Kidney (tissue), 14 donors: Measurements from ENCODE around the gene CNIH2. TPM values are rescaled to one million over a fixed set of nuclear protein-coding genes. Genes with fewer than 3 reads are reported as not detected.

ENCODE experiments used
- DNase-seq, 5 donors: peaks; one replicate each; pipeline ENCODE4 v3.0.0-alpha.2; 2013 to 2020
- FAIRE-seq: peaks from 2 replicates; lab custom pipeline; 2012; peaks lifted over from hg19 to GRCh38; lab: Jason Lieb, UNC
- H3K27ac ChIP-seq, 2 donors: one replicate each; pipeline ENCODE4 v1.7.0; 2013; ENCODE audit warnings: low read depth in 2 of 2, low read length in 2 of 2, inconsistent platforms in 1 of 2
- H3K27me3 ChIP-seq: one replicate; pipeline ENCODE4 v1.7.1; 2013; ENCODE audit warnings: low read length, inconsistent platforms; ENCODE audit not compliant: control insufficient read depth, insufficient read depth
- H3K36me3 ChIP-seq, 3 donors: one replicate each; pipeline versions ENCODE4 v1.7.0 to v1.7.1; 2013; ENCODE audit warnings: low read length in 3 of 3, control low read depth in 1 of 3, inconsistent platforms in 1 of 3; ENCODE audit not compliant: insufficient read depth in 3 of 3, control insufficient read depth in 2 of 3
- H3K4me1 ChIP-seq, 3 donors: one replicate each; pipeline versions ENCODE4 v1.7.0 to v1.7.1; 2013; ENCODE audit warnings: low read length in 3 of 3, inconsistent platforms in 1 of 3, low read depth in 1 of 3; ENCODE audit not compliant: control insufficient read depth in 2 of 3, insufficient read depth in 2 of 3
- H3K4me3 ChIP-seq, 3 donors: one replicate each; pipeline versions ENCODE4 v1.7.0 to v1.8.1; 2013; ENCODE audit warnings: low read length in 3 of 3, control low read depth in 1 of 3, inconsistent platforms in 1 of 3
- H3K9ac ChIP-seq, 3 donors: one replicate each; pipeline versions ENCODE4 v1.7.0 to v1.7.1; 2013; ENCODE audit warnings: low read length in 3 of 3, control low read depth in 1 of 3, inconsistent platforms in 1 of 3
- H3K9me3 ChIP-seq, 3 donors: one replicate each; pipeline versions ENCODE4 v1.7.0 to v1.7.1; 2013; ENCODE audit warnings: low read length in 3 of 3, control low read depth in 1 of 3, inconsistent platforms in 1 of 3; ENCODE audit not compliant: control insufficient read depth in 2 of 3, insufficient read depth in 1 of 3
- CTCF ChIP-seq: IDR thresholded peaks from 3 replicates; pipeline ENCODE4 v1.5.1; 2012; ENCODE audit warnings: mild to moderate bottlenecking, moderate library complexity, borderline replicate concordance; ENCODE audit not compliant: insufficient read depth; ENCODE audit errors: extremely low read depth
- intact Hi-C: fragments of 100-400 bp; cut with DNase I; formaldehyde crosslinking; loops from one replicate; pipeline ENCODE4 v1.11.1; 2022
- polyA plus RNA-seq: library from polyadenylated mRNA; stranded (reverse); fragments of 350-450 nt; fragmentation: Illumina TruSeq; extraction: RNeasy Lipid Tissue Mini Kit (QIAGEN cat#74804); gene quantifications from one replicate; pipeline ENCODE4 v1.2.3, GENCODE V29; 2014; ENCODE audit warnings: low read depth, low replicate concordance; ENCODE audit not compliant: insufficient read depth
- total RNA-seq: library from RNA; stranded (reverse); fragmentation: NEBNext Ultra II Directional; extraction: Animal tissue kit (Norgen Biotek cat#: 25700); gene quantifications from one replicate; pipeline ENCODE4 v1.2.1, GENCODE V29; 2021
- donor health status: control.
- donor health status: control.
- donor health status: control.
- donor health status: control.
- donor health status: control.
- donor health status: DM: yes; HTN: yes; CAD: no.
- donor health status: Normal renal cell carcinoma (clear cell type).

The CNIH2 gene
- total and polyA plus RNA-seq, 2 donors from 2014 or later = 0.63 TPM; not detected in 1

GRCh38 chr11:66287211-66287888 lies 9.4 kb downstream of the CNIH2 start:
- Histone ChIP-seq H3K4me3 (no peak overlapping the region), H3K27me3 (peaks cover 3% of the 10 kb centered on the region), H3K9me3 (no peaks in the 10 kb centered on the region), H3K9ac (no peak overlapping the region), H3K4me1 (peaks cover 0 to 19% (median 13%) of the 10 kb centered on the region in 3 donors), H3K27ac (no peak overlapping the region), H3K36me3 (peaks cover 0 to 9% (median 0%) of the 10 kb centered on the region in 3 donors)
- FAIRE-seq (no peak), DNase-seq (peak in 2 of 5 donors; percentile 54 to 69)
- no peak for TF ChIP-seq CTCF
- intact Hi-C loops = no loop called here

GRCh38 chr11:66287889-66288670 lies 10.1 kb downstream of the CNIH2 start:
- DNase-seq = peak in 2 of 5 donors; percentile 49 to 78
- H3K4me1 ChIP-seq = peaks cover 0 to 17% (median 13%) of the 10 kb centered on the region in 3 donors
- intact Hi-C loops = no loop called here

More at GRCh38 chr11:66287889-66288670, 10.1 kb downstream of the CNIH2 start:
- no peaks in the 10 kb centered on the region for H3K9me3 ChIP-seq
- peak overlapping the region; percentile 91 to 95 for H3K27ac ChIP-seq
- H3K9ac ChIP-seq = peak overlapping the region; percentile 32 to 77 (median 68)
- peaks cover 10% of the 10 kb centered on the region for H3K27me3 ChIP-seq
- peak overlapping the region; percentile 65 to 95 (median 81) for H3K4me3 ChIP-seq
- peaks cover 0 to 9% (median 0%) of the 10 kb centered on the region in 3 donors for H3K36me3 ChIP-seq
- no peak for FAIRE-seq
- TF ChIP-seq CTCF = no peak
